Mesendoderm (in vitro differentiated cells): ENCODE measurements around the gene OR4K1. TPM values are rescaled to one million over a fixed set of nuclear protein-coding genes. Genes with fewer than 3 reads are reported as not detected.

Experiments
- DNase-seq: peaks from one replicate; pipeline ENCODE4 v3.0.0; 2013
- H2AK5ac ChIP-seq: 2 replicates; pipeline ENCODE4 v1.6.1; 2013; ENCODE audit warnings: low read length, inconsistent platforms
- H2BK120ac ChIP-seq: 2 replicates; pipeline ENCODE4 v1.6.1; 2013; ENCODE audit warnings: low read depth, mild to moderate bottlenecking, low read length, moderate library complexity, mixed read lengths
- H2BK15ac ChIP-seq: replicated peaks from 2 replicates; pipeline ENCODE4 v1.6.1; 2013; ENCODE audit warnings: low read depth, mild to moderate bottlenecking, moderate library complexity
- H2BK5ac ChIP-seq: 2 replicates; pipeline ENCODE4 v1.6.1; 2013; ENCODE audit warnings: low read length, inconsistent platforms
- H3K18ac ChIP-seq: 2 replicates; pipeline ENCODE4 v1.6.1; 2013; ENCODE audit warnings: mild to moderate bottlenecking, low read length, mixed read lengths
- H3K23ac ChIP-seq: one replicate; pipeline ENCODE4 v1.6.1; 2013; ENCODE audit warnings: low read length
- H3K27ac ChIP-seq: 2 replicates; pipeline ENCODE4 v1.5.1; 2013; ENCODE audit warnings: low read depth, mild to moderate bottlenecking, inconsistent platforms, low read length, moderate library complexity
- H3K27me3 ChIP-seq: 2 replicates; pipeline ENCODE4 v1.6.1; 2013; ENCODE audit warnings: low read length, control low read depth, mild to moderate bottlenecking, inconsistent platforms; ENCODE audit not compliant: insufficient read depth, poor library complexity
- H3K36me3 ChIP-seq: 2 replicates; pipeline ENCODE4 v1.6.1; 2013; ENCODE audit warnings: low read length, inconsistent platforms; ENCODE audit not compliant: control insufficient read depth, insufficient read depth
- H3K4ac ChIP-seq: one replicate; pipeline ENCODE4 v1.6.1; 2013; ENCODE audit warnings: low read depth, mild to moderate bottlenecking, low read length, moderate library complexity
- H3K4me1 ChIP-seq: 2 replicates; pipeline ENCODE4 v1.6.1; 2013; ENCODE audit warnings: low read depth, low read length, inconsistent platforms; ENCODE audit not compliant: control insufficient read depth
- H3K4me2 ChIP-seq: 2 replicates; pipeline ENCODE4 v1.6.1; 2013; ENCODE audit warnings: low read length
- H3K4me3 ChIP-seq: 2 replicates; pipeline ENCODE4 v1.5.1; 2013; ENCODE audit warnings: mild to moderate bottlenecking, low read length
- H3K56ac ChIP-seq: one replicate; pipeline ENCODE4 v1.6.1; 2013; ENCODE audit warnings: low read length
- H3K79me1 ChIP-seq: 2 replicates; pipeline ENCODE4 v1.6.1; 2013; ENCODE audit warnings: low read length, inconsistent platforms
- H3K79me2 ChIP-seq: 2 replicates; pipeline ENCODE4 v1.6.1; 2013; ENCODE audit warnings: mild to moderate bottlenecking, low read length; ENCODE audit not compliant: control insufficient read depth, insufficient read depth
- H3K9ac ChIP-seq: 2 replicates; pipeline ENCODE4 v1.6.1; 2013; ENCODE audit warnings: low read length, inconsistent platforms
- H4K5ac ChIP-seq: one replicate; pipeline ENCODE4 v1.6.1; 2013; ENCODE audit warnings: low read length
- H4K8ac ChIP-seq: one replicate; pipeline ENCODE4 v1.6.1; 2013; ENCODE audit warnings: low read depth, mild to moderate bottlenecking, control low read depth, low read length, moderate library complexity
- WGBS: extraction: QIAGEN DNeasy Blood & Tissue Kit; methylation state at CpG from one replicate; pipeline ENCODE4 v1.1.7; 2013; ENCODE audit warnings: low lambda C conversion rate, missing lambda C conversion rate; ENCODE audit not compliant: insufficient coverage; ENCODE audit errors: extremely low coverage; 5-methylcytosine and 5-hydroxymethylcytosine counted together
- polyA plus RNA-seq, 2 experiments: library from polyadenylated mRNA; stranded (reverse); fragments of 200-250 nt; gene quantifications; one replicate each; pipeline ENCODE4 v1.2.3, GENCODE V29; 2013

Gene OR4K1, protein sequence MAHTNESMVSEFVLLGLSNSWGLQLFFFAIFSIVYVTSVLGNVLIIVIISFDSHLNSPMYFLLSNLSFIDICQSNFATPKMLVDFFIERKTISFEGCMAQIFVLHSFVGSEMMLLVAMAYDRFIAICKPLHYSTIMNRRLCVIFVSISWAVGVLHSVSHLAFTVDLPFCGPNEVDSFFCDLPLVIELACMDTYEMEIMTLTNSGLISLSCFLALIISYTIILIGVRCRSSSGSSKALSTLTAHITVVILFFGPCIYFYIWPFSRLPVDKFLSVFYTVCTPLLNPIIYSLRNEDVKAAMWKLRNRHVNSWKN
- polyA plus RNA-seq (2013, experiment 1 of 2), result not detected
- not detected for polyA plus RNA-seq (2013, experiment 2 of 2)

DNA sequence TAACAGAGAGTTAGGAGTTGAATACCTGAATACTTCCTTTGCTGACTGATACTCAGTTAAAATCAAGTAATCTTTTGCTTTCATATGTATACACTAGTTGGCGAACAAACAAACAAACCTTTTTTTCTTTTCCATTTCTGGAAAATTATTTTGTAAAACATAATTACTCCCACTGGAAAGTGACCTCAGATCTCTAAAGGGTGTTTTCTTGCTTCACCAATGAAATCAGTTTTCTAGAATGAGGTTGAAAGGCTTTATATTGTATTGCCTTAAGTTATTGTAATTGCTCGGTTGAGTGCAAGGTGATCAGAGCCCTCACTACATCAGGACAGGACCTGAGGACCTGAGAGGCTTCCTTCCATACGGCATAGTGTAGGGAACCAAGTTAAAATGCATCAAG lies at the start of gene OR4K1:
OR4K1 (plus strand) TSS at position 301 of the 400 bp plus-strand sequence. CDS start 4,750 bp downstream, outside the sequence.
- no peak within 1 kb of the TSS for H4K5ac ChIP-seq
- H4K8ac ChIP-seq, result no peak within 1 kb of the TSS
- no peaks in the 10 kb centered on the region for H3K79me1 ChIP-seq
- no peak within 1 kb of the TSS for H3K9ac ChIP-seq
- WGBS, result no CpG with 5 or more reads among the region's 3 CpGs
- no peak within 1 kb of the TSS for H2BK15ac ChIP-seq
- DNase-seq, result no peak
- no peak within 1 kb of the TSS for H3K4me3 ChIP-seq
- H3K79me2 ChIP-seq, result no peaks in the 10 kb centered on the region
- no peak within 1 kb of the TSS for H3K4ac ChIP-seq
- no peak within 1 kb of the TSS for H3K56ac ChIP-seq
- no peak within 1 kb of the TSS for H2AK5ac ChIP-seq
- H3K27me3 ChIP-seq, result no peaks in the 10 kb centered on the region
- no peak within 1 kb of the TSS for H3K27ac ChIP-seq
- no peak within 1 kb of the TSS for H2BK120ac ChIP-seq
- H3K4me2 ChIP-seq, result no peak within 1 kb of the TSS
- no peak within 1 kb of the TSS for H2BK5ac ChIP-seq
- no peaks in the 10 kb centered on the region for H3K4me1 ChIP-seq
- H3K18ac ChIP-seq, result no peak within 1 kb of the TSS
- no peaks in the 10 kb centered on the region for H3K36me3 ChIP-seq
- no peak within 1 kb of the TSS for H3K23ac ChIP-seq

DNA sequence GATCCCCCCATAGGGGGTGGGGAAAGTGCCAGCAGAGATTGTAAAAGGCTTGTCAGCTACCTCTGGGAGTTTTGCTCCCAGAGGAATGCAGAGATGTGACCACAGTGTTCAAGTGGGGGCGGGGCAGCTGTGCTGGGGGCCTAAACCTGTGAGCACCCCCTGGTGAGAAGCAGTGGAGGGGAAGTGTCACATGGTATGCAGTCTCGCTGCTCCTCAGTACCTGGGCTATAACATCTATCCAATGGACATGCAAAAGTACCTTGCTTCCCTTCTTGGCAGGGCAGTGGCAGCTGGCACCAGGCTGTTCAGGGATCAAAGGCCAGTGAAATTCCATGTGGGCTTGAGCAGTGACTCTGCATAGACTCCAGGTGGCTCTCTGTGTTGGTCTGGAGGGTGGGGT lies 35.4 kb upstream of the OR4K1 start:
- Histone ChIP-seq H3K27ac (no peak overlapping the region), H2AK5ac (no peak overlapping the region), H3K79me1 (no peaks in the 10 kb centered on the region), H2BK5ac (no peak overlapping the region), H3K4me3 (no peak overlapping the region), H3K4me2 (no peak overlapping the region), H3K4me1 (no peaks in the 10 kb centered on the region), H3K23ac (no peak overlapping the region), H3K18ac (no peak overlapping the region), H3K27me3 (no peaks in the 10 kb centered on the region), H3K9ac (no peak overlapping the region), H3K36me3 (no peaks in the 10 kb centered on the region), H3K56ac (no peak overlapping the region), H3K4ac (no peak overlapping the region), H2BK120ac (no peak overlapping the region), H2BK15ac (no peak overlapping the region), H3K79me2 (no peaks in the 10 kb centered on the region), H4K5ac (no peak overlapping the region), H4K8ac (no peak overlapping the region)
- DNase-seq, result no peak
- no CpG with 5 or more reads among the region's 2 CpGs for WGBS

DNA sequence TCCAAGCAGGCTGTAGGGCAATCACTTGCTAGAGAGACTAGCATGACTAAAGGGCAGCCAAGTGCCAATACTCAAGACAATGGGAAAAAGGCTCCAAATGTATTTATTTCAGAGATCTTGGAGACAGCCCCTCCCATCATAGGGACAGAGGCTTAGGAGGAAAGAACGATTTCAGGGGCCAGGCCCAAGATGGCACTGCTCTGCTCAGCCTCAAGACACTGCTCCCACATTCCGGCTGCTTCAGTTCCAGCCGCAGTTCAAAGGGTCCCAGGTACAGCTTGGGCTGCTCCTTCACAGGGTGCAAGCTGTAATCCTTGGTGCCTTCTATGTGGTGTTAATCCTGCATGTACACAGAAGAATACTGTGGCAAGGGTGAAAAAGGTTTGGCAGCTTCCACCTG lies 29.7 kb upstream of the OR4K1 start:
- Histone ChIP-seq H2BK15ac (no peak overlapping the region), H3K79me2 (no peaks in the 10 kb centered on the region), H3K4me1 (no peaks in the 10 kb centered on the region), H2BK5ac (no peak overlapping the region), H3K36me3 (no peaks in the 10 kb centered on the region), H3K4me2 (no peak overlapping the region), H2BK120ac (no peak overlapping the region), H3K9ac (no peak overlapping the region), H3K79me1 (no peaks in the 10 kb centered on the region), H3K4ac (no peak overlapping the region), H3K4me3 (no peak overlapping the region), H4K8ac (no peak overlapping the region), H3K27ac (no peak overlapping the region), H3K23ac (no peak overlapping the region), H3K18ac (no peak overlapping the region), H3K27me3 (no peaks in the 10 kb centered on the region), H2AK5ac (no peak overlapping the region), H3K56ac (no peak overlapping the region), H4K5ac (no peak overlapping the region)
- WGBS, result no CpG with 5 or more reads among the region's 3 CpGs
- DNase-seq, result no peak

DNA sequence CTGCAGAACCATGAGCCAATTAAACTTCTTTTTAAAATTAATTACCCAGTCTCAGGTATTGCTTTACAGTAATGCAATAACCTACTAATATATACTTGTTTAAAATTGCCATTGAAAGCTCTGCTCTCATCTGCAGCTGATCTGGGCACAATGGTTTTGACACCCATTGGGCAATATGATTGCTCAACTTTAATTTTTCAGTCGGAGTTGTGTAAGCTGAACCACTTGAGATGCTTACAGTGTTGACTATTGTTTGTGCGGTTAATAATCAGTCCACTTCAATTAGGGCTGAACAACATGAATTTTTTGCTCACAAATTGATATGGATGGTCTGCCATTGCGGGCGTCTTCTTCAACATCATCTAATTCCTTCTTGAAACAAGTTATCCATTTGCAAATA lies 28.3 kb upstream of the OR4K1 start:
- no peak overlapping the region for H2BK5ac ChIP-seq
- no peak overlapping the region for H2AK5ac ChIP-seq
- H3K56ac ChIP-seq, result no peak overlapping the region
- H3K36me3 ChIP-seq, result no peaks in the 10 kb centered on the region
- H3K27me3 ChIP-seq, result no peaks in the 10 kb centered on the region
- H3K23ac ChIP-seq, result no peak overlapping the region
- no peak overlapping the region for H2BK15ac ChIP-seq
- no peak overlapping the region for H3K18ac ChIP-seq
- WGBS, result no CpG with 5 or more reads among the region's 4 CpGs
- no peak overlapping the region for H3K27ac ChIP-seq
- H3K4me1 ChIP-seq, result no peaks in the 10 kb centered on the region
- no peak for DNase-seq
- H3K4me2 ChIP-seq, result no peak overlapping the region
- no peak overlapping the region for H3K4me3 ChIP-seq
- no peak overlapping the region for H3K9ac ChIP-seq
- H4K8ac ChIP-seq, result no peak overlapping the region
- no peak overlapping the region for H3K4ac ChIP-seq
- no peak overlapping the region for H2BK120ac ChIP-seq
- no peaks in the 10 kb centered on the region for H3K79me2 ChIP-seq
- H4K5ac ChIP-seq, result no peak overlapping the region
- no peaks in the 10 kb centered on the region for H3K79me1 ChIP-seq

DNA sequence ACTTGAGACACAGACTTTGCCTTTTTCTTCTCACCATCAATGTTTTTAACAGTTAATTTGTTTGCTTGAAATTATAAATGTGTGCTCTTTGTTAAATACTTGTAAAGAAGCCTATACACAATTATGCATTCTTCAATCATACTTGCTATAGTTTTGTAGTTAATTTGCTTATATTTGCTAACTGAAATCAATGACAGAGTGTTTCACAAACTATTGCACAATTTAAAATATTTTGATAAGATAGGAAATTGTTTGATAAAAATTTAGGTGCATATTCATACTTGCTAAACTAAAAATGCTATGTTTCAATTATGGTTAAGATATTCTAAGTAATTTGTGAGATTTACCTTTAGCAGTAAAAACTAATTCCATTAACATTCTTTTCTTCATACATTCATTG lies 24.1 kb upstream of the OR4K1 start:
- Histone ChIP-seq H4K5ac (no peak overlapping the region), H2AK5ac (no peak overlapping the region), H3K27ac (no peak overlapping the region), H3K56ac (no peak overlapping the region), H3K4me3 (no peak overlapping the region), H2BK5ac (no peak overlapping the region), H3K9ac (no peak overlapping the region), H2BK120ac (no peak overlapping the region), H3K18ac (no peak overlapping the region), H3K27me3 (no peaks in the 10 kb centered on the region), H2BK15ac (no peak overlapping the region), H4K8ac (no peak overlapping the region), H3K36me3 (no peaks in the 10 kb centered on the region), H3K79me2 (no peaks in the 10 kb centered on the region), H3K4me1 (no peaks in the 10 kb centered on the region), H3K4me2 (no peak overlapping the region), H3K4ac (no peak overlapping the region), H3K79me1 (no peaks in the 10 kb centered on the region), H3K23ac (no peak overlapping the region)
- DNase-seq, result no peak

DNA sequence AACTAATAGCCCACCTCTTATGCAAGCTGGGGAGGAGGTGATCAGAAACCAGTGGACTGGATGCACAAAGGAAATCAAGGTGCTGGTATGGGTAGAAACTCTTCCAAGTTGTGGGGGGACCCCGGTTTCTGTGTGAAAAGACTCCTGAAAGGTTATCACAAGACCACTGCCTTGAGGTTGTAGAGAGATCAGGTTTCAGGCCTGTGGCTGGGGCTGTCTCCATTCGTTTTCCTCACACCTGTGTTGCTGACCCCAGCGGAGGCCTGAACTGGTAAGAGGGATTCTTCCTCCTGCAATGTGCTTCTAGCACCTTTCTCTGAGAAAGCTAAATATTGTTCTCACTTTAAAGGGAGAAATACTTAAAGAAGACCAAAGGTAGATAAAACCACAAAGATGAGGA lies 19.6 kb upstream of the OR4K1 start:
- H3K4me1 ChIP-seq, result no peaks in the 10 kb centered on the region
- H2BK5ac ChIP-seq, result no peak overlapping the region
- H3K4ac ChIP-seq, result no peak overlapping the region
- no peaks in the 10 kb centered on the region for H3K79me1 ChIP-seq
- H3K23ac ChIP-seq, result no peak overlapping the region
- no peak overlapping the region for H3K4me2 ChIP-seq
- no peak overlapping the region for H3K27ac ChIP-seq
- H3K56ac ChIP-seq, result no peak overlapping the region
- H3K79me2 ChIP-seq, result no peaks in the 10 kb centered on the region
- no peak overlapping the region for H2BK15ac ChIP-seq
- WGBS, result no CpG with 5 or more reads among the region's 3 CpGs
- H2AK5ac ChIP-seq, result no peak overlapping the region
- H2BK120ac ChIP-seq, result no peak overlapping the region
- no peaks in the 10 kb centered on the region for H3K27me3 ChIP-seq
- no peaks in the 10 kb centered on the region for H3K36me3 ChIP-seq
- no peak overlapping the region for H4K5ac ChIP-seq
- DNase-seq, result no peak
- H3K18ac ChIP-seq, result no peak overlapping the region
- no peak overlapping the region for H3K9ac ChIP-seq
- H3K4me3 ChIP-seq, result no peak overlapping the region
- H4K8ac ChIP-seq, result no peak overlapping the region
